ENCODE measurements around the gene NDUFA6. TPM values are rescaled to one million over a fixed set of nuclear protein-coding genes. Genes with fewer than 3 reads are reported as not detected.

The NDUFA6 gene
- total and polyA plus RNA-seq, 2 of the 13 experiments (the other 11 are each of a cell fraction or from before 2014, with no cell fraction given), result 68.5 to 87.8 TPM

GRCh38 chr22:42090596-42091454, at the start of gene NDUFA6 (continued):
- TF ChIP-seq ZBTB14 (CRISPR knock-in tag; IDR thresholded peaks at IDR 0.05) (peak; percentile 54; the same call in 1 of the 2 replicates), PRDM15 (CRISPR knock-in tag; IDR thresholded peaks at IDR 0.05) (no peak), JDP2 (CRISPR knock-in tag; IDR thresholded peaks at IDR 0.05; ENCODE audit: borderline replicate concordance) (no peak), ARNTL (CRISPR knock-in tag; IDR thresholded peaks at IDR 0.05) (peak; percentile 56), FOXO1 (CRISPR knock-in tag; IDR thresholded peaks at IDR 0.05) (0 out of 2 replicates have a peak, but pooled peaks have one; percentile 5), ZNF3 (CRISPR knock-in tag; IDR thresholded peaks at IDR 0.05) (no peak), ZNF710 (CRISPR knock-in tag; IDR thresholded peaks at IDR 0.05; ENCODE audit: borderline replicate concordance) (peak; percentile 62; the same call in 1 of the 2 replicates), ZZZ3 (CRISPR knock-in tag; IDR thresholded peaks at IDR 0.05; ENCODE audit: borderline replicate concordance) (no peak; the same call in 1 of the 2 replicates), HDAC2 (CRISPR knock-in tag; IDR thresholded peaks at IDR 0.05) (peak; percentile 81), KDM1A (CRISPR knock-in tag; IDR thresholded peaks at IDR 0.05) (no peak), ZMYM3 (CRISPR knock-in tag; IDR thresholded peaks at IDR 0.05) (0 out of 2 replicates have a peak, but pooled peaks have one; percentile 33), MED13 (CRISPR knock-in tag; IDR thresholded peaks at IDR 0.05) (peak; percentile 84), SMAD1 (CRISPR knock-in tag; IDR thresholded peaks at IDR 0.05; ENCODE audit: borderline replicate concordance, low read depth) (peak; percentile 87; the same call in 1 of the 2 replicates), ETV6 (CRISPR knock-in tag; conservative IDR thresholded peaks at IDR 0.05) (no peak; the same call in 1 of the 2 replicates), ZSCAN22 (CRISPR knock-in tag; IDR thresholded peaks at IDR 0.05) (no peak; the same call in 1 of the 2 replicates), MAZ (IDR thresholded peaks at IDR 0.05; ENCODE audit: borderline replicate concordance, low read depth, low read length) (peak; percentile 45; the same call in 1 of the 2 replicates), MAZ (CRISPR knock-in tag; IDR thresholded peaks at IDR 0.05; ENCODE audit: low read depth) (peak; percentile 55), ZBTB38 (CRISPR knock-in tag; IDR thresholded peaks at IDR 0.05) (no peak; the same call in 1 of the 2 replicates), TSC22D2 (CRISPR knock-in tag; IDR thresholded peaks at IDR 0.05; ENCODE audit: borderline replicate concordance) (no peak), BCL6 (CRISPR knock-in tag; IDR thresholded peaks at IDR 0.05) (peak; percentile 53), CTCF (CRISPR knock-in tag; IDR thresholded peaks at IDR 0.05) (peak; percentile 100)

Data from HepG2 (cell line).